ENCODE measurements around the gene LMAN2. TPM values are rescaled to one million over a fixed set of nuclear protein-coding genes. Genes with fewer than 3 reads are reported as not detected.

LMAN2 gene
- total RNA-seq, 2 experiments from 2014 or later: 116 to 144 TPM

GRCh38 chr5:177310332-177310731 is 41.1 kb downstream of the LMAN2 start:
- no peak for TF ChIP-seq CTCF (conservative IDR thresholded peaks at IDR 0.05; ENCODE audit: low read length)
- no peak for TF ChIP-seq EZH2phosphoT487 (IDR thresholded peaks at IDR 0.05; ENCODE audit: borderline replicate concordance, low read depth, low read length)
- Histone ChIP-seq H3K79me2 (ENCODE audit: insufficient read depth, low read depth, low read length) (peaks cover 20% of the 10 kb centered on the region), H3K27ac (ENCODE audit: low read depth, low read length, poor library complexity, severe bottlenecking) (peak overlapping the region; percentile 92), H3K36me3 (ENCODE audit: insufficient read depth, low read length) (peaks cover 50% of the 10 kb centered on the region), H2AFZ (ENCODE audit: low read length) (no peak overlapping the region), H3K4me1 (ENCODE audit: insufficient read depth, low read length, poor library complexity, severe bottlenecking) (peaks cover 64% of the 10 kb centered on the region), H3K4me3 (ENCODE audit: low read depth, low read length, poor library complexity, severe bottlenecking) (peak overlapping the region; percentile 94), H3K9me3 (ENCODE audit: low read length) (no peaks in the 10 kb centered on the region), H3K4me2 (ENCODE audit: low read length) (peak overlapping the region; percentile 86), H4K20me1 (ENCODE audit: insufficient read depth, low read length) (peaks cover 19% of the 10 kb centered on the region; the same call in 1 of the 2 replicates), H3K9me2 (ENCODE audit: insufficient read depth, low read length) (no peaks in the 10 kb centered on the region)
- ChIA-PET CTCF (ENCODE audit: unreplicated experiment) (interaction anchor here (0.5 to 1.9 kb wide), 4 partner anchors 9 to 77 kb away, joined by 3 to 6 read pairs (median 4); partner anchors contain the start of gene LMAN2), POLR2A (interaction anchor here (0.5 to 1.7 kb wide), 8 partner anchors 9 to 296 kb away, joined by 3 to 5 read pairs (median 3); partner anchors contain the start of gene LMAN2)
- BruUV-seq (replicated peaks): no TSS peak
- DNase-seq (ENCODE audit: low spot score): no peak
- intact Hi-C loops (cut with micrococcal nuclease; ENCODE audit: unreplicated experiment): loop anchor here (5.0 kb wide), 2 partner anchors 197 to 238 kb away; partner anchors contain the start of gene DOK3

GRCh38 chr5:177309351-177310191 is 41.9 kb downstream of the LMAN2 start:
- ChIA-PET POLR2A (interaction anchor here (0.5 to 1.7 kb wide), 9 partner anchors 8 to 385 kb away, joined by 3 to 5 read pairs (median 3); partner anchors contain the start of gene LMAN2), CTCF (ENCODE audit: unreplicated experiment) (interaction anchor here (0.5 to 1.9 kb wide), 5 partner anchors 8 to 244 kb away, joined by 3 to 6 read pairs (median 4); partner anchors contain the start of gene LMAN2)
- no peak overlapping the region for H2AFZ ChIP-seq (ENCODE audit: low read length)
- peaks cover 71% of the 10 kb centered on the region for H3K4me1 ChIP-seq (ENCODE audit: insufficient read depth, low read length, poor library complexity, severe bottlenecking)
- peak overlapping the region; percentile 86 for H3K4me2 ChIP-seq (ENCODE audit: low read length)
- peak overlapping the region; percentile 92 for H3K27ac ChIP-seq (ENCODE audit: low read depth, low read length, poor library complexity, severe bottlenecking)
- peaks cover 57% of the 10 kb centered on the region for H3K36me3 ChIP-seq (ENCODE audit: insufficient read depth, low read length)
- H3K9me2 ChIP-seq (ENCODE audit: insufficient read depth, low read length): no peaks in the 10 kb centered on the region
- DNase-seq (ENCODE audit: low spot score): peak; percentile 78
- H4K20me1 ChIP-seq (ENCODE audit: insufficient read depth, low read length): peaks cover 24% of the 10 kb centered on the region; the same call in 1 of the 2 replicates
- intact Hi-C loops (cut with micrococcal nuclease; ENCODE audit: unreplicated experiment): loop anchor here (5.0 to 10.0 kb wide), 3 partner anchors 198 to 315 kb away; partner anchors contain the start of gene DOK3
- BruUV-seq (replicated peaks): no TSS peak
- H3K9me3 ChIP-seq (ENCODE audit: low read length): no peaks in the 10 kb centered on the region
- TF ChIP-seq EZH2phosphoT487 (IDR thresholded peaks at IDR 0.05; ENCODE audit: borderline replicate concordance, low read depth, low read length) (no peak), CTCF (conservative IDR thresholded peaks at IDR 0.05; ENCODE audit: low read length) (peak; percentile 96)
- peak overlapping the region; percentile 94 for H3K4me3 ChIP-seq (ENCODE audit: low read depth, low read length, poor library complexity, severe bottlenecking)
- H3K79me2 ChIP-seq (ENCODE audit: insufficient read depth, low read depth, low read length): peaks cover 28% of the 10 kb centered on the region

Data from OCI-LY7 (cell line).